T-helper 1 cell treated with Interleukin-12 subunit alpha and Interleukin-12 subunit beta and Interleukin-4 antibody, amounts not matched to agents 30 μg/mL and 1 μg/mL, for 36 hours (primary cell): Measurements from ENCODE around the gene LKAAEAR1.

Source experiments
- H3K27ac Mint-ChIP-seq: one replicate; pipeline ENCODE4 v1.8.0; 2021; ENCODE audit warnings: mild to moderate bottlenecking, mixed read lengths
- H3K27me3 Mint-ChIP-seq: one replicate; pipeline ENCODE4 v1.8.0; 2021; ENCODE audit warnings: low read depth, mixed read lengths
- H3K36me3 Mint-ChIP-seq: one replicate; pipeline ENCODE4 v1.8.0; 2021; ENCODE audit warnings: low read depth, mixed read lengths
- H3K4me1 Mint-ChIP-seq: one replicate; pipeline ENCODE4 v1.8.0; 2021; ENCODE audit warnings: low read depth, mixed read lengths
- H3K4me3 Mint-ChIP-seq: one replicate; pipeline ENCODE4 v1.8.0; 2021; ENCODE audit warnings: mild to moderate bottlenecking, moderate library complexity, mixed read lengths
- H3K9me3 Mint-ChIP-seq: one replicate; pipeline ENCODE4 v1.8.0; 2021; ENCODE audit warnings: mixed read lengths

The LKAAEAR1 gene

DNA sequence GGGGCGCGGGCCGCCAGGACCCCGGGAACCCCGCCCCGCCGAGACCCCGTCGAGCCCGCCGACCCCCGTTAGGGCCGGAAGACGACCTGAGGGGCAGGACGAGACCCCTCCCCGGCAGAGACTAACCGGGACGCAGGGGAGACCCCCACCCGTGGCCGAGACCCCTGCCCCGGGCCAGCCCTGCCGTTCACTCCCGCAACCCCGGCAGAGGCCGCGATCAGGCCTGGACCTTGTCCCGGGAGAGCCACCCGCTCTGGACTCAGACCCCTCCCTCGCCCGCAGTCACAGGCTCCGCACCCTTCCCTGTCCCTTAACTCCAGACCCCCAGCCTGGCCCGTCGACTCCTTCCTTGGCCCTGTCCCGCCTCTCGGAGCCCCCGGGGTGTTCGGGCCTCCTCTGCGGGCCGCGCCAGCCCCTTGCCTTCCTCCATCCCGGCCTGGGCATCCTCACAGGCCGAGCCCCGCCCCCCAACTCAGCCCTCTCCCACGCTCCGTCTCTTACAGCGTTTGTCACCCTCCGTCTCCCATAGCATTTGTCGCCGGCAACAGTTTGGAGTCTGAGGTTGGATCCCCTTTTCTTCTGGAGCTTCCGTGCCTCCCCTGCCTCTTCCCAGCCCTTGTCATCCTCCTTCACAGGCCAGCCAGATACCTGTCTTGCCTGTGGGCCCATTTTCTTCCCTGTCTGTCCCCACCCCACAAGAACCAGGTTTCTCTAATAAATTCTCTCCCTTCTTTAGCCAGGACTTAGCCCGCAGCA, 20.6 kb downstream of the LKAAEAR1 start:
- peaks cover 47% of the 10 kb centered on the region for H3K4me1 Mint-ChIP-seq

DNA sequence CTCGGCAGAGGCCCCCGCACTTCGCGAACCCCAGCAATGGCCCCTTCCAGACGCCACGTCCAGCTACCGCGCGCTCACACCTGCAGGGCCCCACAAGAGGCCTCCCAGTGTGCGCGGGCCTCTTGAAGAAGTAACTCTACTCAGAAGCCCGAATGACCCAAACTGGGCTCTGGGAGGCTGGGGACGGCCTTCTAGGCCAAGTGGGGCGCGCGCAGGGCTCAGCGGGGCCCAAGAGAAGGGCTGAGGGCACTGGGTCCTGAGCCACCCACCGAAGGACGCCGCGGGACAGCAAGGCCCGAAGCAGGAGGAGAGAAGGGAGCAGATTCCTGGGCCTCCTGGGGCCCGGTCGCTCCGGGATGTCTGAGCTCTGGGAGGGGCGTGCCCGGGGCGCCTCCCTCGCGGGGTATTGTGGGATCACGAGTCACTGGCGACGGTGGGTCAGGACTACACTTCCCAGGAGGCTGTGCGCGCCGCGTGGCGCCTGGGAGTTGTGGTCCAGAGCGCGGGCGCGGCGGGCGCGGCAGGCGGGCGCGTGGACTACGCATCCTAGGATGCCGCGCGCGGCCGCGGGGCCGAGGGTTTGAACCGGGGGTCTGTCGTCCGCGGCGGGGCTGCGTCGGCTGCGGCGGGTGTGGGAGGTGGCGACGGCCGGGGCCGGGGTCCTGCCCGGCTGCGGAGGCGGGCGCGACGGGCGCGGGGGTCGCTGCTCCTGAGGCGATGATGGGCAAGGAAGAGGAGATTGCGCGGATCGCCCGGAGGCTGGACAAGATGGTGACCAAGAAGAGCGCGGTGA, 21.4 kb downstream of the LKAAEAR1 start, which contains the start of gene TCEA2:
TCEA2 (plus strand) TSS at position 603 of the 793 bp plus-strand sequence; CDS start at position 718, 115 bp downstream.
- Mint-ChIP-seq H3K4me1 (peaks cover 48% of the 10 kb centered on the region), H3K27ac (peak within 1 kb of the TSS; percentile 81), H3K36me3 (peaks cover 1% of the 10 kb centered on the region), H3K4me3 (peak within 1 kb of the TSS; percentile 85), H3K9me3 (no peaks in the 10 kb centered on the region), H3K27me3 (no peaks in the 10 kb centered on the region)

More for the DNA sequence above, 20.6 kb downstream of the LKAAEAR1 start:
- peak overlapping the region; percentile 81 for H3K27ac Mint-ChIP-seq
- peaks cover 1% of the 10 kb centered on the region for H3K36me3 Mint-ChIP-seq
- peak overlapping the region; percentile 85 for H3K4me3 Mint-ChIP-seq
- no peaks in the 10 kb centered on the region for H3K9me3 Mint-ChIP-seq
- no peaks in the 10 kb centered on the region for H3K27me3 Mint-ChIP-seq

DNA sequence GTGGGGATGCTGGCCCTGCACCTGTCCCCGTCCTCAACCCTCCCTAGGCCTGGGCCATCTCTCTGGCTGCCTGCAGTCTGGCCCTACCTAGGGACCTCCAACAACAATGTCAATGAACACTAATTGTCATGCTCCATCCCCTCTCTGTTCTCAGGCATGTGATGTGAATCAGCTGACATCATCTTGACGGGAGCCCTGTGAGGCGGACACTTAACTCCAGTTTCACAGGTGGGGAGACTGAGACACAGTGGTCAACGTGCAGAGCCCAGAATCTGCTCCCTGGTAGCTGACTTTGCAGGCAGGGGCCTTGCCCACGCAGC, 22.0 kb downstream of the LKAAEAR1 start:
- Mint-ChIP-seq H3K4me1 (peaks cover 46% of the 10 kb centered on the region), H3K27me3 (no peaks in the 10 kb centered on the region), H3K36me3 (peaks cover 1% of the 10 kb centered on the region), H3K4me3 (no peak overlapping the region), H3K27ac (no peak overlapping the region), H3K9me3 (no peaks in the 10 kb centered on the region)

DNA sequence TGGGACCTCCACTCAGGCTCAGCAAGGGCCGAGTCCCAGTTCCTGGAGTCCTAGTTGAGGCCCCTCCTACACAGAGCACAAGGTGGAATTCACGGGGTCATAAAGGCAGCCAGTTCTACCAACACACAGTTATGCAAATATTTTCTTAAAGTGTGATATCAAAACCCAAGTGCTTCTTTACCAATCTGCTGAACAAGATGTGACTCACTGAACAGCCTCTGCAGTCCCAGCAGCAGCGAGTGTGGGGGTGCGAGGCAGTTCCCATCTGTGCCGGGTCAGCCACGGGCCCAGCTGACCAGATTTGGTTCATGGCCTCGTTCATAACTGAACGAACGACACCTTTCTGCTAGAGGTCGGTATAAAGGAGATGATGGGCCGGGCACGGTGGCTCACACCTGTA, 25.7 kb downstream of the LKAAEAR1 start:
- H3K27ac Mint-ChIP-seq, result no peak overlapping the region

DNA sequence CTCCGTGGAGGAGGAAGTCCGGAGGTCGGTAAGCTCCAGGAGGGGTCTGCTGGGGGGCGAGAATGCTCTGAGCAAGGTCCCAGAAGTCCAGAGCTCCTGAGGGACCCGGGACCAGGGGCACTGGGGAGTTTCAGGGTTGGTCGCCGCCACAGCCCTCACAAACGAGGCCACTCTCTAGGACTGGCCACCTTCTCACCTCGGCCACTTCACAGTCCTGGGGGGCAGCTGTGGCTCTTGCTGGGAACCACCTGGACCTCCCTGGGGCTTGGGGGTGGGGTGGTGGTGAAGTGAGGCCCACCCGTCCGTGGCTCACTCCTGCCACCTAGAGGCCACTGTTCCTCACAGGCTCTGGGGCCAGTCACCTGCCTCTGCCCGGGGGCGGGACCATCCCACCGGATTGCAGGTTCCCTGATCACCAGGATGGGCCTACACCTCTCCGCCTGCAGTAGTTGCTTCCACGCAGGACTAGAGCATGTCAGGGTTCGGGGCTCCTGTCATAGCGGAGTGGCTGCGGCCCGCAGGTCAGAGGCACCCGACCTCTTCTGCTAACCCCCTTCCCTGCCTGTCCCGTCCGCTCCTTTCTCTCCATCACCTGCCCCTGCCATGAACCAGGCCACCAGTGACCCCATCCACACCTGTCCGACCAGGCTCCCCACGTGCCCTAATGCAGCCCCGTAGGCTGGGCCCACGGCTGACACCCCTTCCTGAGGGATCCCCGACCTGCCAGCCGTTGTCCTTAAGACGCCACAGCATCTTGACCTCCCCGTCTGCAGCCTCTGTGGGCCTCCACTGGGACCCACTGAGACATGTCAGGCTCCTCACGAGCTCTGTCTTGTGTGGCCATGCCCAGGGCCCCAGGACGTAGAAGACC, 26.3 kb downstream of the LKAAEAR1 start:
- Mint-ChIP-seq H3K27ac (peak overlapping the region; percentile 79), H3K27me3 (no peaks in the 10 kb centered on the region), H3K4me3 (peak overlapping the region; percentile 70), H3K36me3 (no peaks in the 10 kb centered on the region), H3K4me1 (peaks cover 23% of the 10 kb centered on the region), H3K9me3 (no peaks in the 10 kb centered on the region)

More for the DNA sequence above, 25.7 kb downstream of the LKAAEAR1 start:
- Mint-ChIP-seq H3K27me3 (no peaks in the 10 kb centered on the region), H3K36me3 (no peaks in the 10 kb centered on the region), H3K4me3 (peak overlapping the region; percentile 50), H3K9me3 (no peaks in the 10 kb centered on the region), H3K4me1 (peaks cover 23% of the 10 kb centered on the region)

DNA sequence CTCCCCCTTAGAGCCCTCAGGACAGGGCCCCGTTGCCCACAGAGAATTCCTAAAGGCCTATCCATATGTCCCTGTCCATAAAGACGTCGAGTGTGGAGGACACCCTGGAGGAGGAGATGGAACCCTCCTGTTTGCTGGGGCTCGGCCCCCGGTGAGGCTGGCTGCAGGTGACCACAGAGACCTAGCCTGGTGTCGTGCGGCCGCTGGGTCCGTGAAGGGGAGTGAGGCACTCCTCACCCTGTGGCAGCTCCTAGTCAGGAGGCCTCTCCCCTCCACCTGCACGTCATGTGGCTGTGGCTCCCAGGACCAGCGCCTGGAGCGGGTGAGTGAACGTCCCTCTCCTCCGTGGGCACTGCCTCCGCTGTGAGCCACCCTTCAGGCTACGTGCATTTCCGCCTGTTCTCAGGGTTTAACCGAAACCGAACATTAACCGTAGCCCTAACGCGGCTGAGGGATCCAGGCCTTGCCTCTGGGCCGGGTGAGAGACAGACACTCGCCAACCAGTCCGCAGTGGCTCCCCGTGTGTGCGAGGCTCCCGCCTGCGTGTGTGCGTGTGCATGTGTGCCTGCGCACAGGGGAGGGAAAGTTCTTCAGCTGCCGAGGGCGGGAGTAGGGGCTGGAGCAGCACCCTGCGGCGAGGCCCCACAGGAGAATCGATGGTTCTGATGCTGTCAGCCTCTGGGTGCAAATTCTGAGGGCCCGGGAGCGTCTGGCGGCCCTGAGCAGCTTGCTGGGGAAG, 27.1 kb downstream of the LKAAEAR1 start:
- H3K4me1 Mint-ChIP-seq, result peaks cover 20% of the 10 kb centered on the region
- no peaks in the 10 kb centered on the region for H3K27me3 Mint-ChIP-seq
- H3K27ac Mint-ChIP-seq, result peak overlapping the region; percentile 79
- H3K36me3 Mint-ChIP-seq, result no peaks in the 10 kb centered on the region
- no peaks in the 10 kb centered on the region for H3K9me3 Mint-ChIP-seq
- H3K4me3 Mint-ChIP-seq, result peak overlapping the region; percentile 70

DNA sequence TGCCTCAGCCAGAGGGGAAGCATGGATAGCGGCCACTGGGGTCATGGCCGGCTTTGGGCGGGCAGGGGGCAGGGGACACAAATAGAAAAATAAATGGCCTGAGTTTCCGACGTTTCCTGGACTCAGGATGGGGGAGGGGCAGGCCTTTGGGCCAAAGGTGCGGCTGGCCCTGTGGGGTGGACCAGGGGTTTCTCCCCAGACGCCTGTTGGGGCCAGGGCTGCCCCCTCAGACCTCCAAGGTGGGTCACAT, 27.6 kb downstream of the LKAAEAR1 start:
- Mint-ChIP-seq H3K36me3 (no peaks in the 10 kb centered on the region), H3K9me3 (no peaks in the 10 kb centered on the region), H3K27ac (no peak overlapping the region), H3K4me1 (peaks cover 20% of the 10 kb centered on the region), H3K27me3 (peaks cover 5% of the 10 kb centered on the region), H3K4me3 (no peak overlapping the region)

DNA sequence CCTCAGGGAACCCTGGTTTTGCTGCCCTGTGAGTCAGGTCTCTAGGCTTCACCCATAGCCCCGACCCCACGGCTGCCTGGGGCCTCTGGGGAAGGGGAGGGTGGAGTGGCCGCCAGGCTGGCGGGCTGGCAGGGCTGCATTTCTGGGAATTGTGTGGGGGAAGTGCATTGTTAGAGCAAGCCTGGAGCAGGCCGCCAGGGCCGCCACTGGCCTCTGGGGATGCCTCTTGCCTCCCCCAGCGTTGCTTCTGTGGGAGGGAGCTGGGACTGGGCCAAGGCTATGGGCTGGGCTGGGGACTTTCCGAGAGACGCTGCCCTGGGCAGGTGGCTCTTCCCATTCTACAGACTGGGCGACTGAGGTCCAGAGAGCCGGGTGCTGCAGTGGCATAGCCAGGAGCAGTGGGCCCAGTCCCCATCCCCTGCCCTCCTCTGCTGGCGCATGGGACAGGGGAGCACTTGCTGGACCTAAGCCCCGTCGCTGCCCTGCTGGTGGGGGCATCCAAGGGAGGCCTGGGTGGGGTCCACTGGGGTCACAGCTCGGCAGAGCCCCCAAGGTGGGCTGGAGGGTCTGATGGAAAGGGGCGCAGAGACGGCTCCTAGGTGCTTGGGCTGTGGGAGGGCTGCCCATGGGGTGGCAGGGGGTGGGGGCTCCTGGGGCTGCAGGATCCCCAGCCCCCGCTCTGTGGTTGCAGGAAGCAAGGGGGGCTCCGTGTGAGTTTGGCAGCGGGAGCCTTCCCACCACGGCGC, 28.1 kb downstream of the LKAAEAR1 start:
- no peak overlapping the region for H3K4me3 Mint-ChIP-seq
- peaks cover 20% of the 10 kb centered on the region for H3K4me1 Mint-ChIP-seq
- no peaks in the 10 kb centered on the region for H3K9me3 Mint-ChIP-seq
- H3K27ac Mint-ChIP-seq, result no peak overlapping the region
- H3K36me3 Mint-ChIP-seq, result no peaks in the 10 kb centered on the region
- peaks cover 6% of the 10 kb centered on the region for H3K27me3 Mint-ChIP-seq

DNA sequence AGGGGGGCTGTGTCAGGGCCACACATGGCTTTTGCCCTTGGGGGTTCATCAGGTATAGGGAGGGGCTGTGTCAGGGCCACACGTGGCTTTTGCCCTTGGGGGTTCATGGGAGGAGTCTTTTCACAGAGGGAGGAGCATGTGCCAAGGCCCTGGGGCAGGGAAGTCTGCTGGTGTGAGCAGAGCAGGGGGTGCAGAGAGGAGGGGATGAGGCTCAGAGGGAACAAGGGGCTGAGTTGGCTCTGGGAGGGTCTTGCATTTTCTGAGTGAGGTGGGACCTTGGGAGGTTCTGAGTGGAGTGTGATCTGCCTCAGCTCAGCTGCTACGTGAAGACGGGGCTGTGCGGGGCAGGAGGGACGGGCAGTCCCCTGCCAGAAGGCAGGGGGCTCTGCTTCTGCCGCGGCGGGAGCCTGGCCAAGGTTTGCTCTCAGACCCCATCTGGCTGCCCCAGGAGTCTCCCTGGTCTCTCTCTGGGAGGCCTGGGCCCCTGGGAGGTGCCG, 28.8 kb downstream of the LKAAEAR1 start:
- no peak overlapping the region for H3K4me3 Mint-ChIP-seq
- H3K36me3 Mint-ChIP-seq, result no peaks in the 10 kb centered on the region
- no peaks in the 10 kb centered on the region for H3K9me3 Mint-ChIP-seq
- peaks cover 12% of the 10 kb centered on the region for H3K27me3 Mint-ChIP-seq
- H3K4me1 Mint-ChIP-seq, result peaks cover 20% of the 10 kb centered on the region
- no peak overlapping the region for H3K27ac Mint-ChIP-seq

DNA sequence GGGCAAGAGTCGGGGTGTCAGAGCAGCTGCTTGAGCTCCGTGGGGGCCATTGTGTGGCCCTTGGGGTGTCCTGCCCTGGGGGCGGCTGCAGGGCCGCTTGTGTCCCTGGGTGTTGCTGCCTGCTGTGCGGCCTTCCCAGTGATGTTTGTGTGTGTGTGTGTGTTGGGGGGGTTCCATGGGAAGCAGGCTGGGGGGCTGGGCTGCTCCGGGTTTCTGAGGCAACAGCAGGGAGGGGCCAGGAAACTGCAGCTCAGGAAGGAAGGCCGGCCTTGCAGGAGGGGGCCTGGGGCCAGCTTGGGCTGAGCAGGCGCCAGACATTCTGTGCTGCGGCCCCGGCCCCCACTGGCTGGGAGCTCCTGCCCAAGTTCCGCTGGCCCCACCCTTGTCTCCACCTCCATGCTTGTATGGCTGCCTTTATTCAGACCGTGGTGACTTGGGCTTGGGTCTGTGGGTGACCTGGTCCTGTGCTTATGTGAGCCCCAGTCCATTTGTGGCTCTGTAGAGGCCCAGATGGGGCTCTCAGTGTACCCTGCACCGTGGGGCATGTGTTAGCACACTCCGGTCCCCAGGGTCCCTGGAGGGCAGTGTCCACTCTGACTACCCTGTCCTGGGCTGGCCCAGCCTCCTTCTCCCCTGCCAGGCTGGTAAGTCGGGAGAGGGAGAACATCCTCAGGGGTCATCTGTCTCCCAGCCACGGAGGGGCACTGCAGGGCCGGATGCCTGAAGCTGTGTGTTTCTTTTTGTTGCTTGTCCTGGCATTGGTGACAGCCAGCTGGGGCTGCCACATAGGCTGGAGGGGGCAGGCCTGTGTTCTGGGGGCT, 30.1 kb downstream of the LKAAEAR1 start:
- H3K27me3 Mint-ChIP-seq, result peaks cover 18% of the 10 kb centered on the region
- no peaks in the 10 kb centered on the region for H3K36me3 Mint-ChIP-seq
- peaks cover 18% of the 10 kb centered on the region for H3K4me1 Mint-ChIP-seq
- peak overlapping the region; percentile 23 for H3K27ac Mint-ChIP-seq
- no peaks in the 10 kb centered on the region for H3K9me3 Mint-ChIP-seq
- no peak overlapping the region for H3K4me3 Mint-ChIP-seq

DNA sequence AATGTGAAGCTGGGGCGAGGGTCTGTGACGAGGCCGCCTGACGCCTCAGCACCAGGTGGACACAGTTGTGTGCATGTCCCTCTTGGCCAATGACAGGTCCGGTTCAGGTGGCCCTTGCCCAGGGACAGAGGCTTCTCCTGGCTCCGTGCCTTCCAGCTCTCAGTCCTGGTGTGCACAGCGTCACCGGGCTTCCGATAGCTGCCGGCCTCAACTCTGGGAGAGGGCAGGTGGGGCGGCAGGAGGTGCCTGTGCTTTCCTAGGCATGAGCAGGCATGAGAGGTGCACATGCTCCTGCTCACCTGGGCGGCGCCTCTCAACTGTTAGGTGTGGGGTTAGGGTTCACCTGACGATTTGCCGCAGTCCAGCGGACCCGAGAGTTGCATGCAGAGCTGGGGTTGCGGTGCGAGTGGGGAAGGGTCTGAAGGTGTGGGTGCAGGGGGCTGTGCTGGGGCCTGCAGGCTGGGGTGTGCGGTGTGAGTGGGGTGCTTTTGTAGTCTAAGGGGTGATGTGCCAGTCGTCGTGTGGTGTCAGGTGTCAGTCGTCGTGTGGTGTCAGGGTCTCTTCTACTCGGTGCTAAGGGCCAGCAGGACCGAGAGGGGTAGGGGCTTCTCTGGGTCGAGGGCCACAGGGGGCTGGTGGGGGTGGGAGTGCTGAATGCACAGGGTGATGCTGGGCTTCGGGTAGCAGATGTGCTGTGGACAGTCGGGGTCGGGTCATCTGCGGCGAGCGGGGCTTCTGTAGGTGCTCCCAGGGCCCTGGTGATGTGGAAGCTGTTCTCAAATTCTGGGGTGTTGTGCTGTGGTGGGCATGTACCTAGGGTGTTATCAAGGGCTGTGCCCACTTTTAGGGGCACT, 31.0 kb downstream of the LKAAEAR1 start:
- no peak overlapping the region for H3K4me3 Mint-ChIP-seq
- H3K27me3 Mint-ChIP-seq, result peaks cover 20% of the 10 kb centered on the region
- peak overlapping the region; percentile 66 for H3K27ac Mint-ChIP-seq

DNA sequence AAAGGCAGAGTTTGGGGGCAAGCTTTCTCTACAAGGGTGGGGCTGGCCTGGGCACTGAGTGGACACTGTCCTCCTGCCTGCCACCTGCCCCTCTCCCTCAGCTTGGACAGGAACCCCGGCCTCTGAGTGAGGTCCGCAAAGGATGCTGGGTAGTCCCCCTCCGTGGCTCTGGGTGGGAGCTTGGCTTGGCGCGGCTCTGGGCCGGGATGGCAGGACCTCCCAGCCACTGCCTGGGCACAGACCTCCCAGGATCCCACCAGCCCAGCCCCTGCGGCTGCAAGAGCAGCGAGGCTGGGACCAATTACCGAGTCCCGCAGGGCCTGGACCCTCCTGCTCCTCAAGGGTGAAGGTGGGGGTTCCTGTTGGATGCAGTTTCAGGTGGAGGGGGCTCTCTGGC, 31.9 kb downstream of the LKAAEAR1 start:
- H3K36me3 Mint-ChIP-seq, result no peaks in the 10 kb centered on the region
- H3K4me1 Mint-ChIP-seq, result peaks cover 9% of the 10 kb centered on the region
- H3K9me3 Mint-ChIP-seq, result no peaks in the 10 kb centered on the region
- H3K27me3 Mint-ChIP-seq, result peaks cover 26% of the 10 kb centered on the region
- H3K27ac Mint-ChIP-seq, result no peak overlapping the region
- H3K4me3 Mint-ChIP-seq, result no peak overlapping the region

More for the DNA sequence above, 31.0 kb downstream of the LKAAEAR1 start:
- Mint-ChIP-seq H3K4me1 (peaks cover 14% of the 10 kb centered on the region), H3K9me3 (no peaks in the 10 kb centered on the region), H3K36me3 (no peaks in the 10 kb centered on the region)
